Loucy (cell line): ENCODE results near the gene DGCR8.

Experiments used
- EZH2phosphoT487 ChIP-seq: fragments of 200-600 bp; IDR thresholded peaks from 2 replicates; pipeline ENCODE4 v1.6.1; 2018; ENCODE audit warnings: antibody characterized with exemption, mild to moderate bottlenecking, moderate library complexity, borderline replicate concordance
- TF ChIP-seq, protein P1 (sequence below): fragments of 200-600 bp; sonication (generic); conservative IDR thresholded peaks from 2 replicates; pipeline ENCODE4 v1.5.1; 2014; ENCODE audit warnings: mild to moderate bottlenecking, antibody characterized with exemption, low read length

DNA sequence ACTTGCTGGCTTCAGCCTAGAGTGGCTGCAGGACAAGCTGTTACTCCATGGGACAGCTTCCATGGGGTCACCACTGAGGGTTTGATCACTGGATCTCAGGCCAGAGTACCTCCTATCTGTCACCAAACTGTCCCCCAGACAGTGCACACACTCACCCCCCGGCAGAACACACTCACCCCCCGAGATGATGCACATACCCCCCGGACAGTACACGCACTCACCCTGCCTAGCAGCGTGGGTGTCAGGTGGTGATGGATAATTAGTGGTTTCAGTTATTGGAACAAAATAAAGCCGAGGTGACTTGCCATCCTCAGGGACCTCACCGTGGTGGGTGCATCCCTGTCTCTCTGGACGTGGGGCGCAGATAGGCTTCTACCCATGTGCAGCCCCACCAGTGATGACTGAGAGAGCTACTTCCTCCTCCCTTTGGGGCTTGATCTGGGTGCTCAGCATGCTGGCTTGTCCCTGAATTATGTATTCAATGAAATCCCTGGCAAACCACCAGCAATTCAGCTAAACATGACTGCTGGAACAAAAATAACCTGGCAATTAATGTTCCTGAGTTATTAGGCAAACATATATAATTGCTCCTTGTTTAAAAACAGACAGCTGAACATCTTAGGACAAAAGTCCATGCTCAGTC lies 40.2 kb upstream of the DGCR8 start:
- no peak for TF ChIP-seq EZH2phosphoT487
- TF ChIP-seq, protein P1, sequence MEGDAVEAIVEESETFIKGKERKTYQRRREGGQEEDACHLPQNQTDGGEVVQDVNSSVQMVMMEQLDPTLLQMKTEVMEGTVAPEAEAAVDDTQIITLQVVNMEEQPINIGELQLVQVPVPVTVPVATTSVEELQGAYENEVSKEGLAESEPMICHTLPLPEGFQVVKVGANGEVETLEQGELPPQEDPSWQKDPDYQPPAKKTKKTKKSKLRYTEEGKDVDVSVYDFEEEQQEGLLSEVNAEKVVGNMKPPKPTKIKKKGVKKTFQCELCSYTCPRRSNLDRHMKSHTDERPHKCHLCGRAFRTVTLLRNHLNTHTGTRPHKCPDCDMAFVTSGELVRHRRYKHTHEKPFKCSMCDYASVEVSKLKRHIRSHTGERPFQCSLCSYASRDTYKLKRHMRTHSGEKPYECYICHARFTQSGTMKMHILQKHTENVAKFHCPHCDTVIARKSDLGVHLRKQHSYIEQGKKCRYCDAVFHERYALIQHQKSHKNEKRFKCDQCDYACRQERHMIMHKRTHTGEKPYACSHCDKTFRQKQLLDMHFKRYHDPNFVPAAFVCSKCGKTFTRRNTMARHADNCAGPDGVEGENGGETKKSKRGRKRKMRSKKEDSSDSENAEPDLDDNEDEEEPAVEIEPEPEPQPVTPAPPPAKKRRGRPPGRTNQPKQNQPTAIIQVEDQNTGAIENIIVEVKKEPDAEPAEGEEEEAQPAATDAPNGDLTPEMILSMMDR, result no peak
